Fibroblast of villous mesenchyme (primary cell): ENCODE measurements around the gene GAL. TPM values are rescaled to one million over a fixed set of nuclear protein-coding genes. Genes with fewer than 3 reads are reported as not detected.

Experiments
- DNase-seq: peaks from one replicate; pipeline ENCODE4 v3.0.0-alpha.2; 2010; ENCODE audit warnings: low read depth
- H3K4me3 ChIP-seq: 2 replicates; pipeline ENCODE4 v1.5.1; 2011; ENCODE audit warnings: low read depth, mild to moderate bottlenecking, low read length
- CTCF ChIP-seq: IDR thresholded peaks from 2 replicates; pipeline ENCODE4 v1.5.1; 2012; ENCODE audit warnings: low read depth, mild to moderate bottlenecking, low read length; ENCODE audit not compliant: insufficient read depth
- total RNA-seq: library from RNA; depleted of rRNA; stranded (reverse); fragments of >200 nt; gene quantifications from 2 replicates; pipeline ENCODE4 v1.2.3, GENCODE V29; 2012

GAL gene
- total RNA-seq, 1 donor, result not detected

GRCh38 chr11:68687986-68688385 lies 3.6 kb downstream of the GAL start:
- TF ChIP-seq CTCF, result no peak
- H3K4me3 ChIP-seq, result no peak overlapping the region
- DNase-seq, result no peak

GRCh38 chr11:68688881-68689280 lies 4.5 kb downstream of the GAL start:
- DNase-seq, result no peak
- no peak for TF ChIP-seq CTCF
- H3K4me3 ChIP-seq, result no peak overlapping the region

- no peak overlapping the region for H3K4me3 ChIP-seq
- TF ChIP-seq CTCF, result no peak
- no peak for DNase-seq
These were observed 5.6 kb downstream of the GAL start for GRCh38 chr11:68689737-68690625.

GRCh38 chr11:68690671-68691401 lies 6.5 kb downstream of the GAL start:
- DNase-seq, result peak; percentile 12
- peak; percentile 16 for TF ChIP-seq CTCF

GRCh38 chr11:68691402-68691784 lies 7.0 kb downstream of the GAL start:
- peak; percentile 1 for TF ChIP-seq CTCF
- no peak for DNase-seq
- no peak overlapping the region for H3K4me3 ChIP-seq

More at GRCh38 chr11:68690671-68691401, 6.5 kb downstream of the GAL start:
- H3K4me3 ChIP-seq, result no peak overlapping the region

- no peak overlapping the region for H3K4me3 ChIP-seq
- no peak for DNase-seq
- TF ChIP-seq CTCF, result no peak
These were observed 7.8 kb downstream of the GAL start for GRCh38 chr11:68692115-68692514.
